Measurements from ENCODE around the gene ZNF695. TPM values are rescaled to one million over a fixed set of nuclear protein-coding genes. Genes with fewer than 3 reads are reported as not detected.

The ZNF695 gene
- total RNA-seq (2014; rRNA removed; shearing (Covaris generic)) = 10.7 and 17.2 TPM in 2 replicates

DNA sequence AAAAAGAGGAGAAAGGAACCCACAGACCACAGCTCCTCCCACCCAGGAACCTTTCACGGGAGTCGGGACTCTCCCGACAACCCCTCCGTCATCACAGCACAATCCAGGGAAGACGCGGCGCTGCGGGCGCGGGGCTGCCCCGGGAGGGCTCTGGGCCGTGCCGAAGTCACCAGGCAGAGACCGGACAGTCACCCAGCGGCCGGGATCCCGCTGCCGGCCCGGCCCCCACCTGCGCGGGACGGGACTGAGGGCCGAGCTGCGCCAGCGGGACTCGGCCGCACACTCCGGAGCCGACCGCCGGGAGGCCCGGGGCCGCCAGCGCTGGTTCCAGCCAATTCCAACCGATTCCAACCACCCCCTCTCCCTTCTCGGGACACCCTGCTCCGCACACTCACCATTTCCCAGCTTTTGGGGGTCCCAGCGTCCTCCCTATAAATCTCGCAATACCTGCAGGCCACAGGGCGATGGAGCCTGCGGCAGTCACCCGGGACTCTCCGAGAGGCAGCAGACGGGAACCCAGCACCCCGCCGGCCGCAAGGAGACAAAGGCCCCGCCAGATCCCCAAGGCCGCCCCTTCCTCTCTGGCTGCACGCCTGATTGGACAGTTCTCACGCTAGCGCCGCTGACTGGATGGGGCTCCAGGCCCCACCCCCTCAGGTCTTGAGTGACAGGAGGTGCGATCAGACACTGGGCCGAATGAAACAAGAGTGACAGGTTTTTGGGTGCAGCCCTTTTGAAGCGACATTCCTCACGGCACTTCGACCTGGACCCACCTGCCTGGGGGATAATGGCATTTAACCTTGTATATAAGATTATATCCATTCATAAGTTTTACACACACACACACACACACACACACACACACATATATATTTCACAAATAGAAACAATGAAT, at the start of gene ZNF695:
Gene ZNF695 (minus strand): TSS at position 547 of the 895 bp plus-strand sequence. CDS start 149 bp downstream, at position 398.

Other genes with a start within 250 kb of the ZNF695 start
- 56.9 and 63.4 TPM in 2 replicates for gene AHCTF1, start 76.1 kb downstream of the ZNF695 start, total RNA-seq (2014; rRNA removed; shearing (Covaris generic))
- 2.3 and 3.5 TPM in 2 replicates for gene ZNF670, start 70.8 kb upstream of the ZNF695 start, total RNA-seq (2014; rRNA removed; shearing (Covaris generic))
- gene ZNF669, start 96.3 kb upstream of the ZNF695 start, total RNA-seq (2014; rRNA removed; shearing (Covaris generic)) = 9.7 and 17.9 TPM in 2 replicates
- 27.8 and 28.8 TPM in 2 replicates for gene ZNF124, start 164.0 kb upstream of the ZNF695 start, total RNA-seq (2014; rRNA removed; shearing (Covaris generic))
- gene VN1R5, start 248.0 kb upstream of the ZNF695 start, total RNA-seq (2014; rRNA removed; shearing (Covaris generic)) = not detected in 2 replicates

All from A375 (cell line).